ENCODE data around the gene NPR2. TPM values are rescaled to one million over a fixed set of nuclear protein-coding genes. Genes with fewer than 3 reads are reported as not detected.

Gene NPR2
- total RNA-seq, 1 experiment from 2014 or later, result 10.1 TPM

- H3K4me3 Mint-ChIP-seq, result no peak overlapping the region
- H3K36me3 Mint-ChIP-seq, result peaks cover 12% of the 10 kb centered on the region; the same call in 1 of the 2 replicates
- no peak for DNase-seq (ENCODE audit: low spot score)
- ATAC-seq, result no peak
- peak overlapping the region; percentile 12; the same call in 1 of the 2 replicates for H3K27ac Mint-ChIP-seq
- POLR2A ChIA-PET, result interaction anchor here (0.9 to 1.4 kb wide), 5 partner anchors 24 to 93 kb away, joined by 3 to 9 read pairs (median 3); partner anchors contain the start of genes FAM221B, HINT2 and TMEM8B
- H3K4me1 Mint-ChIP-seq, result peaks cover 11% of the 10 kb centered on the region
- no peak for TF ChIP-seq HMGXB4 (CRISPR knock-in tag; IDR thresholded peaks at IDR 0.05)
- no peak for TF ChIP-seq IRF2 (CRISPR knock-in tag; IDR thresholded peaks at IDR 0.05; ENCODE audit: borderline replicate concordance, low read depth)
- no peak for TF ChIP-seq ATF3 (CRISPR knock-in tag; conservative IDR thresholded peaks at IDR 0.05)
- no peak for TF ChIP-seq NFYB (CRISPR knock-in tag; conservative IDR thresholded peaks at IDR 0.05; ENCODE audit: low read depth)
- no peak for TF ChIP-seq ATF6 (CRISPR knock-in tag; IDR thresholded peaks at IDR 0.05)
- TF ChIP-seq CREB1 (CRISPR knock-in tag; IDR thresholded peaks at IDR 0.05), result no peak
- TF ChIP-seq MXD4 (CRISPR knock-in tag; IDR thresholded peaks at IDR 0.05; ENCODE audit: borderline replicate concordance), result no peak
- no peak for TF ChIP-seq ZNF425 (CRISPR knock-in tag; conservative IDR thresholded peaks at IDR 0.05)
- TF ChIP-seq SMAD4 (CRISPR knock-in tag; IDR thresholded peaks at IDR 0.05), result no peak
- TF ChIP-seq USF2 (CRISPR knock-in tag; IDR thresholded peaks at IDR 0.05), result no peak
- TF ChIP-seq ARID4B (CRISPR knock-in tag; IDR thresholded peaks at IDR 0.05; ENCODE audit: borderline replicate concordance), result no peak
- no peak for TF ChIP-seq AR (CRISPR knock-in tag; IDR thresholded peaks at IDR 0.05)
- H3K27me3 Mint-ChIP-seq (ENCODE audit: low read depth), result peaks cover 3% of the 10 kb centered on the region; the same call in 1 of the 2 replicates
- CTCF ChIA-PET, result interaction anchor here (0.6 to 5.9 kb wide), 67 partner anchors 9 to 1197 kb away, joined by 3 to 143 read pairs (median 6); partner anchors contain the start of genes ARHGEF39, CCDC107, CREB3 and FAM221B
- H3K9me3 Mint-ChIP-seq, result no peaks in the 10 kb centered on the region
These were observed 1.4 kb upstream of the NPR2 start for GRCh38 chr9:35790025-35790384.

Measured in WTC11 (cell line).